Thyroid gland (tissue), 4 donors: ENCODE data around the gene TNRC18. TPM values are rescaled to one million over a fixed set of nuclear protein-coding genes. Genes with fewer than 3 reads are reported as not detected.

ENCODE experiments used
- DNase-seq, 2 donors: peaks; one replicate each; pipeline ENCODE4 v3.0.0-alpha.2; 2019
- H3K27ac ChIP-seq, 3 donors: fragments of 200-600 bp; sonication (generic); 1 replicate in 2 of 3; 2 replicates in 1 of 3; pipeline ENCODE4 v1.5.1; 2016 to 2019; ENCODE audit warnings: mild to moderate bottlenecking in 1 of 3, moderate library complexity in 1 of 3
- H3K27me3 ChIP-seq: fragments of 200-600 bp; sonication (generic); one replicate; pipeline ENCODE4 v1.5.1; 2019
- H3K36me3 ChIP-seq, 2 donors: fragments of 200-600 bp; sonication (generic); one replicate each; pipeline ENCODE4 v1.5.1; 2016 to 2019
- H3K4me1 ChIP-seq, 2 donors: fragments of 200-600 bp; sonication (generic); one replicate each; pipeline ENCODE4 v1.5.1; 2017 to 2019
- H3K4me3 ChIP-seq, 3 donors: fragments of 200-600 bp; sonication (generic); replicated peaks in 1 of 3; 1 replicate in 2 of 3; 2 replicates in 1 of 3; pipeline ENCODE4 v1.5.1; 2016; ENCODE audit warnings: mild to moderate bottlenecking in 1 of 3
- H3K9me3 ChIP-seq: fragments of 200-600 bp; sonication (generic); one replicate; pipeline ENCODE4 v1.5.1; 2017
- POLR2A ChIP-seq, 2 donors: fragments of 450-650 bp; IDR thresholded peaks; one replicate each; pipeline ENCODE4 v1.6.1; 2017; ENCODE audit warnings: antibody characterized with exemption in 2 of 2, mild to moderate bottlenecking in 2 of 2, moderate library complexity in 1 of 2
- WGBS, 2 donors: methylation state at CpG; one replicate each; pipeline ENCODE4 v1.1.5; 2017; 5-methylcytosine and 5-hydroxymethylcytosine counted together
- intact Hi-C: fragments of 100-400 bp; cut with DNase I; formaldehyde crosslinking; loops from one replicate; pipeline ENCODE4 v1.15.1; 2023
- total RNA-seq, 4 donors: library from RNA; depleted of rRNA; stranded (reverse); fragments of >200 nt; gene quantifications; one replicate each; pipeline ENCODE4 v1.2.3, GENCODE V29; 2016
- TF ChIP-seq, protein P1 (sequence below), 6 experiments: fragments of 200-600 bp in 3 of 6; fragments of 450-650 bp in 3 of 6; sonication (generic) in 3 of 6; IDR thresholded peaks; one replicate each; pipeline ENCODE4 v1.5.1; 2016 to 2019; ENCODE audit warnings: antibody characterized with exemption in 6 of 6, mild to moderate bottlenecking in 2 of 6, inconsistent platforms in 1 of 6, moderate library complexity in 1 of 6

TNRC18 gene
- total RNA-seq, 4 donors from 2014 or later: 47.0 to 173 (median 94.8) TPM

DNA sequence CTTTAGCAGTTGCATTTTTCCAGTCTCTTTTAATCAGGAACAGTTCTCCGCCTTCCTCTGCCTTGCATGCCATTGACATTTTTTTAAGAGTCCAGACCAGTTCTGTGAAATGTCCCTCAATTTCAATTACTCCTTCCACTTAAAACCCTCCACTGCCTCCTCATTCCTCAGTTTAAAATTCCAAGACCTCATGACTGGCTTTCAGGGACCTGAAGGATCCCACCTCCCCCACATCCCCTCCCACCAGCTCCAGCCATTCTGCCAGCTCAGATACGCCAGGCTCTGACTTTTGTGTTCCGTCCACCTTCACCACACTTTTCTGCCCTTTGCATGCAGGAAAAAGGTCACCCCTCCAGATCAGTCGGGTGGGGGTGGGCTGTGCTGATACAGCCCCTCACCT, 8.7 kb downstream of the TNRC18 start:
- 67 to 83% methylated on average over 4 of the region's 4 CpGs for WGBS, 2 donors
- peaks cover 39 to 41% of the 10 kb centered on the region in 2 donors for H3K4me1 ChIP-seq

DNA sequence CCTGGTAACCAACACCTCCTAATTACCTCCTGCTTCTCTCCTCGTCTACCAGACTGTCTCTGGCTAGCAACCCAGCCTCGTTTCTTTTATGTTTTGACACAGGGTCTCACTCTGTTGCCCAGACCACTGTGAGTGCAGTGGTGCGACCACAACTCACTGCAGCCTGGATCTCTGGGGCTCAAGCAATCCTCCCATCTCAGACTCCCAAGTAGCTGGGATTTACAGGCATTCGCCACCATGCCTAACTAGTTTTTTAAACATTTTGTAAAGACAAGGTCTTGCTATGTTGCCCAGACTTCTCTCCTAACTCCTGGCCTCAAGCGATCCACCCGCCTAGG, 10.2 kb downstream of the TNRC18 start:
- no peaks in the 10 kb centered on the region for H3K27me3 ChIP-seq
- DNase-seq: peak in 1 of 2 donors; percentile 14
- WGBS, 2 donors: 72 to 74% methylated on average over 6 of the region's 6 CpGs
- H3K9me3 ChIP-seq: no peaks in the 10 kb centered on the region
- H3K4me3 ChIP-seq: no peak overlapping the region
- peaks cover 28 to 30% of the 10 kb centered on the region in 2 donors for H3K4me1 ChIP-seq
- peak overlapping the region; percentile 32 to 62 (median 53) for H3K27ac ChIP-seq
- TF ChIP-seq, protein P1, sequence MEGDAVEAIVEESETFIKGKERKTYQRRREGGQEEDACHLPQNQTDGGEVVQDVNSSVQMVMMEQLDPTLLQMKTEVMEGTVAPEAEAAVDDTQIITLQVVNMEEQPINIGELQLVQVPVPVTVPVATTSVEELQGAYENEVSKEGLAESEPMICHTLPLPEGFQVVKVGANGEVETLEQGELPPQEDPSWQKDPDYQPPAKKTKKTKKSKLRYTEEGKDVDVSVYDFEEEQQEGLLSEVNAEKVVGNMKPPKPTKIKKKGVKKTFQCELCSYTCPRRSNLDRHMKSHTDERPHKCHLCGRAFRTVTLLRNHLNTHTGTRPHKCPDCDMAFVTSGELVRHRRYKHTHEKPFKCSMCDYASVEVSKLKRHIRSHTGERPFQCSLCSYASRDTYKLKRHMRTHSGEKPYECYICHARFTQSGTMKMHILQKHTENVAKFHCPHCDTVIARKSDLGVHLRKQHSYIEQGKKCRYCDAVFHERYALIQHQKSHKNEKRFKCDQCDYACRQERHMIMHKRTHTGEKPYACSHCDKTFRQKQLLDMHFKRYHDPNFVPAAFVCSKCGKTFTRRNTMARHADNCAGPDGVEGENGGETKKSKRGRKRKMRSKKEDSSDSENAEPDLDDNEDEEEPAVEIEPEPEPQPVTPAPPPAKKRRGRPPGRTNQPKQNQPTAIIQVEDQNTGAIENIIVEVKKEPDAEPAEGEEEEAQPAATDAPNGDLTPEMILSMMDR (IDR thresholded peaks at IDR 0.05): no peak
- no peak for TF ChIP-seq POLR2A (IDR thresholded peaks at IDR 0.05)
- intact Hi-C loops: no loop called here
- no peaks in the 10 kb centered on the region for H3K36me3 ChIP-seq

More for the DNA sequence above, 8.7 kb downstream of the TNRC18 start:
- no peaks in the 10 kb centered on the region for H3K27me3 ChIP-seq
- DNase-seq: peak; percentile 48 to 58
- H3K27ac ChIP-seq: no peak overlapping the region
- H3K36me3 ChIP-seq: no peaks in the 10 kb centered on the region
- TF ChIP-seq POLR2A (IDR thresholded peaks at IDR 0.05): no peak
- TF ChIP-seq, protein P1 (IDR thresholded peaks at IDR 0.05): no peak
- intact Hi-C loops: no loop called here
- H3K9me3 ChIP-seq: no peaks in the 10 kb centered on the region
- H3K4me3 ChIP-seq: no peak overlapping the region

- H3K27me3 ChIP-seq: no peaks in the 10 kb centered on the region
- DNase-seq: no peak
- no peaks in the 10 kb centered on the region for H3K9me3 ChIP-seq
- WGBS, 2 donors: 82 to 87% methylated on average over 4 of the region's 4 CpGs
- peaks cover 22 to 46% of the 10 kb centered on the region in 2 donors for H3K4me1 ChIP-seq
- H3K27ac ChIP-seq: peak overlapping the region in 1 of 3 donors; percentile 33
- intact Hi-C loops: no loop called here
- H3K4me3 ChIP-seq: no peak overlapping the region
- H3K36me3 ChIP-seq: peaks cover 7 to 10% of the 10 kb centered on the region in 2 donors
- TF ChIP-seq POLR2A (IDR thresholded peaks at IDR 0.05): no peak
- TF ChIP-seq, protein P1 (IDR thresholded peaks at IDR 0.05): no peak
Measured at GRCh38 chr7:5408777-5409176, 14.9 kb downstream of the TNRC18 start.

GRCh38 chr7:5406957-5407945, 16.4 kb downstream of the TNRC18 start:
- peaks cover 9 to 31% of the 10 kb centered on the region in 2 donors for H3K4me1 ChIP-seq
- no peak overlapping the region for H3K4me3 ChIP-seq
- WGBS, 2 donors: 70 to 71% methylated on average over 17 to 20 of the region's 24 CpGs
- intact Hi-C loops: no loop called here
- H3K36me3 ChIP-seq: peaks cover 7 to 10% of the 10 kb centered on the region in 2 donors
- no peaks in the 10 kb centered on the region for H3K27me3 ChIP-seq
- peak overlapping the region in 1 of 3 donors; percentile 33 for H3K27ac ChIP-seq
- DNase-seq: no peak
- no peaks in the 10 kb centered on the region for H3K9me3 ChIP-seq
- TF ChIP-seq, protein P1 (IDR thresholded peaks at IDR 0.05): no peak
- TF ChIP-seq POLR2A (IDR thresholded peaks at IDR 0.05): no peak

DNA sequence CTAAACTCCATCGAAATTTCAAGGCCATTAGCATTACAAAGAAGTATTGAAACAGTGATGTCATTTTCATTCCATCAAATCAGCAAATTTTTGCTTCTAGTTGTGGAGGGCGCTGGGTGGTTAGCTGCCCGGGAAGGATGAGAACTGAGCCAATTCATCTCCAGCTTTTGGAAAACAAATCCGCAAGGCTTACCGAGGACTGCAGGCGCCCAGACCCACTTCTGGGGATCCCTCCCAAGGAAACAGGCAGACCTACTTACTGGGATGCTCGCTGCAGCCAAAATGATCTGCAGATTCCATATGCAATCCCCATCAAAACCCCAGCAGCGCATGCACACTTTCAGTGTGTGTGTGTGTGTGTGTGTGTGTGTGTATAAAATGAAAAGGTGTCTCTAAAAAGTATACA, 19.2 kb downstream of the TNRC18 start:
- TF ChIP-seq, protein P1 (IDR thresholded peaks at IDR 0.05): no peak
- no peak for TF ChIP-seq POLR2A (IDR thresholded peaks at IDR 0.05)
- no peak overlapping the region for H3K27ac ChIP-seq
- peaks cover 9 to 31% of the 10 kb centered on the region in 2 donors for H3K4me1 ChIP-seq
- no peaks in the 10 kb centered on the region for H3K27me3 ChIP-seq
- WGBS, 2 donors: 76 to 78% methylated on average over 8 of the region's 8 CpGs
- intact Hi-C loops: no loop called here
- no peak for DNase-seq
- H3K9me3 ChIP-seq: no peaks in the 10 kb centered on the region
- peaks cover 7 to 10% of the 10 kb centered on the region in 2 donors for H3K36me3 ChIP-seq
- no peak overlapping the region for H3K4me3 ChIP-seq
